Right lobe of liver (tissue), 4 donors: Measurements from ENCODE around the gene A2M.

ENCODE experiments used
- POLR2A ChIP-seq: fragments of 450-650 bp; IDR thresholded peaks from one replicate; pipeline ENCODE4 v1.6.1; 2017; ENCODE audit warnings: antibody characterized with exemption, mild to moderate bottlenecking
- TF ChIP-seq, protein P1 (sequence below), 4 donors: fragments of 200-600 bp in 3 of 4; fragments of 450-650 bp in 1 of 4; IDR thresholded peaks; one replicate each; pipeline versions ENCODE4 v1.5.1 to v1.8.0; 2016 to 2022; ENCODE audit warnings: antibody characterized with exemption in 4 of 4, mild to moderate bottlenecking in 2 of 4
- donor health status: DM: no; HTN: no; CAD: no.
- donor health status: DM: no; HTN: no; CAD: no.
- donor health status: DM: no; HTN: yes; CAD: no.

DNA sequence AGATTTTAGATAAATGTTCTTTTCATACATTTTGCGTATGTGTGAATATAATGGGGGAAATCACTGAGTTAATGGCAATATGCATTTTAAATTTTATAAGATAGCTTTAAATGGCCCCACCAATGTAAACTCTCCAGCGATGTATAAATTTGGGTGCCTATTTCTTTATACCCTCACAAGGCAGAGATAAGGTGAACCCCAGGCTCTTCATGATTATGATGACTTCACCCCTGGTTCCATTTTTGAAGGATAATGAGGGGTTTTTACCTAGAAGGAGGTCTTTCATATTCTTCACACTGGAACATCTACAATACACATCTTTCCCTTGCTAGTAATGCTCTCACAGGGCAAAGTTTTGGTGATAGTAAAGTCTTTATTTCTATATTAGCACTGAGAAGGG, 91.2 kb downstream of the A2M start:
- TF ChIP-seq, protein P1, sequence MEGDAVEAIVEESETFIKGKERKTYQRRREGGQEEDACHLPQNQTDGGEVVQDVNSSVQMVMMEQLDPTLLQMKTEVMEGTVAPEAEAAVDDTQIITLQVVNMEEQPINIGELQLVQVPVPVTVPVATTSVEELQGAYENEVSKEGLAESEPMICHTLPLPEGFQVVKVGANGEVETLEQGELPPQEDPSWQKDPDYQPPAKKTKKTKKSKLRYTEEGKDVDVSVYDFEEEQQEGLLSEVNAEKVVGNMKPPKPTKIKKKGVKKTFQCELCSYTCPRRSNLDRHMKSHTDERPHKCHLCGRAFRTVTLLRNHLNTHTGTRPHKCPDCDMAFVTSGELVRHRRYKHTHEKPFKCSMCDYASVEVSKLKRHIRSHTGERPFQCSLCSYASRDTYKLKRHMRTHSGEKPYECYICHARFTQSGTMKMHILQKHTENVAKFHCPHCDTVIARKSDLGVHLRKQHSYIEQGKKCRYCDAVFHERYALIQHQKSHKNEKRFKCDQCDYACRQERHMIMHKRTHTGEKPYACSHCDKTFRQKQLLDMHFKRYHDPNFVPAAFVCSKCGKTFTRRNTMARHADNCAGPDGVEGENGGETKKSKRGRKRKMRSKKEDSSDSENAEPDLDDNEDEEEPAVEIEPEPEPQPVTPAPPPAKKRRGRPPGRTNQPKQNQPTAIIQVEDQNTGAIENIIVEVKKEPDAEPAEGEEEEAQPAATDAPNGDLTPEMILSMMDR (IDR thresholded peaks at IDR 0.05), result no peak
- no peak for TF ChIP-seq POLR2A
